ENCODE measurements around the gene ZBTB32.
"Not testable (repeated sequence)": the region's sequence is repeated elsewhere in the genome, so short reads cannot be mapped to it uniquely, and the experiment has no call there.

Gene ZBTB32

DNA sequence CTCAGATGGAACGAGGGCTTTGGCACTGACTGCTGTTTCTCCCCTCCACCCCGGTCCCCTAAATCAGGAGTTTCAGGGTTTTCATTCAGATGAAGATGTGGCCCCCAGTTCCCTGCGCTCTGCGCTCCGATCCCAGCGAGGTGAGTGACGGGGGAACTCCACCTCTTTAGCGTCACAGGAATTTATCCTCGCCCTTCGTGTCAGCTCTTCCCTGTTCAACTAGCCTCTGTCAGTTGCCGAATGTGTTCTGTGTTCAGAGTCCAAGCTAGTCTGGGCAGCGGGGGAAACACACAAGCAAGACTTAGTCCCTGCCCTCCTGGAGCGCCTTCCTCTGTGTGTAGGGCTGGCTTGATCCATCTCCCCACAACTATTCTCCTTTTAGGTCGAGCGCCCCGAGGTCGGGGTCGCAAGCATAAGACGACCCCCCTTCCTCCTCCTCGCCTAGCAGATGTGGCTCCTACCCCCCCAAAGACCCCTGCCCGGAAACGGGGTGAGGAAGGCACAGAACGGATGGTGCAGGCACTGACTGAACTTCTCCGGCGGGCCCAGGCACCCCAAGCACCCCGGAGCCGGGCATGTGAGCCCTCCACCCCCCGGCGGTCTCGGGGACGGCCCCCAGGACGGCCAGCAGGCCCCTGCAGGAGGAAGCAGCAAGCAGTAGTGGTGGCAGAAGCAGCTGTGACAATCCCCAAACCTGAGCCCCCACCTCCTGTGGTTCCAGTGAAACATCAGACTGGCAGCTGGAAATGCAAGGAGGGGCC is 15.2 kb downstream of the ZBTB32 start:
- peak overlapping the region; percentile 70 to 93 for H3K4me3 ChIP-seq (ENCODE audit: low read depth in 1 of 2, low read length in 2 of 2)
- H3K27ac ChIP-seq (ENCODE audit: low read depth, low read length), result no peak overlapping the region
- no peaks in the 10 kb centered on the region for H3K9me3 ChIP-seq (ENCODE audit: control insufficient read depth in 1 of 2, low read length in 2 of 2)
- H3K36me3 ChIP-seq (ENCODE audit: control insufficient read depth in 1 of 2, insufficient read depth in 2 of 2, low read length in 2 of 2), result peaks cover 26 to 38% of the 10 kb centered on the region in 2 donors
- H3K4me1 ChIP-seq (ENCODE audit: control insufficient read depth in 1 of 2, insufficient read depth in 2 of 2, low read length in 2 of 2), result peaks cover 22 to 30% of the 10 kb centered on the region in 2 donors
- peak overlapping the region in 1 of 2 donors; percentile 71 for H3K9ac ChIP-seq (ENCODE audit: low read depth in 1 of 2, low read length in 2 of 2)
- H3K27me3 ChIP-seq (ENCODE audit: control insufficient read depth in 1 of 2, insufficient read depth in 2 of 2, low read length in 2 of 2), result no peaks in the 10 kb centered on the region

DNA sequence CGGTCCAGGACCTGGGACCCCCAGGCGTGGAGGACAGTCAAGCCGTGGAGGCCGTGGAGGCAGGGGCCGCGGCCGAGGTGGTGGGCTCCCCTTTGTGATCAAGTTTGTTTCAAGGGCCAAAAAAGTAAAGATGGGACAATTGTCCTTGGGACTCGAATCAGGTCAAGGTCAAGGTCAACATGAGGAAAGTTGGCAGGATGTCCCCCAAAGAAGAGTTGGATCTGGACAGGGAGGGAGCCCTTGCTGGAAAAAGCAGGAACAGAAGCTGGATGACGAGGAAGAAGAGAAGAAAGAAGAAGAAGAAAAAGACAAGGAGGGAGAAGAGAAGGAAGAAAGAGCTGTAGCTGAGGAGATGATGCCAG is 15.8 kb downstream of the ZBTB32 start:
- Histone ChIP-seq H3K9ac (ENCODE audit: low read depth in 1 of 2, low read length in 2 of 2) (no peak overlapping the region), H3K4me3 (ENCODE audit: low read depth in 1 of 2, low read length in 2 of 2) (no peak overlapping the region), H3K9me3 (ENCODE audit: control insufficient read depth in 1 of 2, low read length in 2 of 2) (no peaks in the 10 kb centered on the region), H3K36me3 (ENCODE audit: control insufficient read depth in 1 of 2, insufficient read depth in 2 of 2, low read length in 2 of 2) (peaks cover 26 to 44% of the 10 kb centered on the region in 2 donors), H3K4me1 (ENCODE audit: control insufficient read depth in 1 of 2, insufficient read depth in 2 of 2, low read length in 2 of 2) (peaks cover 21 to 28% of the 10 kb centered on the region in 2 donors), H3K27ac (ENCODE audit: low read depth, low read length) (no peak overlapping the region), H3K27me3 (ENCODE audit: control insufficient read depth in 1 of 2, insufficient read depth in 2 of 2, low read length in 2 of 2) (no peaks in the 10 kb centered on the region)

DNA sequence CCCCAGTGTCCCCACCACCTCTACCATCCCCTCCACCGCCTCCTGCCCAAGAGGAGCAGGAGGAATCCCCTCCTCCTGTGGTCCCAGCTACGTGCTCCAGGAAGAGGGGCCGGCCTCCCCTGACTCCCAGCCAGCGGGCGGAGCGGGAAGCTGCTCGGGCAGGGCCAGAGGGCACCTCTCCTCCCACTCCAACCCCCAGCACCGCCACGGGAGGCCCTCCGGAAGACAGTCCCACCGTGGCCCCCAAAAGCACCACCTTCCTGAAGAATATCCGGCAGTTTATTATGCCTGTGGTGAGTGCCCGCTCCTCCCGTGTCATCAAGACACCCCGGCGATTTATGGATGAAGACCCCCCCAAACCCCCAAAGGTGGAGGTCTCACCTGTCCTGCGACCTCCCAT is 16.3 kb downstream of the ZBTB32 start:
- no peaks in the 10 kb centered on the region for H3K9me3 ChIP-seq (ENCODE audit: control insufficient read depth in 1 of 2, low read length in 2 of 2)
- no peaks in the 10 kb centered on the region for H3K27me3 ChIP-seq (ENCODE audit: control insufficient read depth in 1 of 2, insufficient read depth in 2 of 2, low read length in 2 of 2)
- H3K4me3 ChIP-seq (ENCODE audit: low read depth in 1 of 2, low read length in 2 of 2), result no peak overlapping the region
- peaks cover 31 to 49% of the 10 kb centered on the region in 2 donors for H3K36me3 ChIP-seq (ENCODE audit: control insufficient read depth in 1 of 2, insufficient read depth in 2 of 2, low read length in 2 of 2)
- H3K4me1 ChIP-seq (ENCODE audit: control insufficient read depth in 1 of 2, insufficient read depth in 2 of 2, low read length in 2 of 2), result peaks cover 16 to 23% of the 10 kb centered on the region in 2 donors
- H3K27ac ChIP-seq (ENCODE audit: low read depth, low read length), result no peak overlapping the region
- no peak overlapping the region for H3K9ac ChIP-seq (ENCODE audit: low read depth in 1 of 2, low read length in 2 of 2)

DNA sequence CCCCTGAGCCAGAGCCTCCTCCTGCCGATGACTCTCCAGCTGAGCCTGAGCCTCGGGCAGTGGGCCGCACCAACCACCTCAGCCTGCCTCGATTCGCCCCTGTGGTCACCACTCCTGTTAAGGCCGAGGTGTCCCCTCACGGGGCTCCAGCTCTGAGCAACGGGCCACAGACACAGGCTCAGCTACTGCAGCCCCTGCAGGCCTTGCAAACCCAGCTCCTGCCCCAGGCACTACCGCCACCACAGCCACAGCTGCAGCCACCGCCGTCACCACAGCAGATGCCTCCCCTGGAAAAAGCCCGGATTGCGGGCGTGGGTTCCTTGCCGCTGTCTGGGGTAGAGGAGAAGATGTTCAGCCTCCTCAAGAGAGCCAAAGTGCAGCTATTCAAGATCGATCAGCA is 17.0 kb downstream of the ZBTB32 start:
- no peaks in the 10 kb centered on the region for H3K9me3 ChIP-seq (ENCODE audit: control insufficient read depth in 1 of 2, low read length in 2 of 2)
- H3K9ac ChIP-seq (ENCODE audit: low read depth in 1 of 2, low read length in 2 of 2), result no peak overlapping the region
- peaks cover 39 to 56% of the 10 kb centered on the region in 2 donors for H3K36me3 ChIP-seq (ENCODE audit: control insufficient read depth in 1 of 2, insufficient read depth in 2 of 2, low read length in 2 of 2)
- no peaks in the 10 kb centered on the region for H3K27me3 ChIP-seq (ENCODE audit: control insufficient read depth in 1 of 2, insufficient read depth in 2 of 2, low read length in 2 of 2)
- no peak overlapping the region for H3K4me3 ChIP-seq (ENCODE audit: low read depth in 1 of 2, low read length in 2 of 2)
- no peak overlapping the region for H3K27ac ChIP-seq (ENCODE audit: low read depth, low read length)
- H3K4me1 ChIP-seq (ENCODE audit: control insufficient read depth in 1 of 2, insufficient read depth in 2 of 2, low read length in 2 of 2), result peaks cover 9 to 15% of the 10 kb centered on the region in 2 donors

DNA sequence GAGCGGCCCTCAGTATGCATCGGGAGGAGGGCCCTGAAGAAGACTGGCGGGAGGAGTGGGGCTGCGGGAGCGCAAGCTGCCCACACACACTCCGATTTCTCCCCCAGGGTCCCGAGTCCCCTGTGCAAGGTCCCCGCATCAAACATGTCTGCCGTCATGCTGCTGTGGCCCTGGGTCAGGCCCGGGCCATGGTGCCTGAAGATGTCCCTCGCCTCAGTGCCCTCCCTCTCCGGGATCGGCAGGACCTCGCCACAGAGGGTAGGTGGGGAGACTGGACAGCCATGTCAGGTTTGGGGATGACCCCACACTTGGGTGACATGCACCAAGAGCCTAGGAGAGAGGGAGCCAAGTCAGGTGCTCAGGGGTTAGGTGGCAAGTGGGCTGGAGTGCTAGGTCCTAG is 18.1 kb downstream of the ZBTB32 start:
- H3K9me3 ChIP-seq (ENCODE audit: control insufficient read depth in 1 of 2, low read length in 2 of 2), result no peaks in the 10 kb centered on the region
- H3K9ac ChIP-seq (ENCODE audit: low read depth in 1 of 2, low read length in 2 of 2), result no peak overlapping the region
- H3K27ac ChIP-seq (ENCODE audit: low read depth, low read length), result no peak overlapping the region
- H3K4me1 ChIP-seq (ENCODE audit: control insufficient read depth in 1 of 2, insufficient read depth in 2 of 2, low read length in 2 of 2), result peaks cover 9 to 13% of the 10 kb centered on the region in 2 donors
- H3K27me3 ChIP-seq (ENCODE audit: control insufficient read depth in 1 of 2, insufficient read depth in 2 of 2, low read length in 2 of 2), result no peaks in the 10 kb centered on the region
- H3K36me3 ChIP-seq (ENCODE audit: control insufficient read depth in 1 of 2, insufficient read depth in 2 of 2, low read length in 2 of 2), result peaks cover 47 to 67% of the 10 kb centered on the region in 2 donors
- no peak overlapping the region for H3K4me3 ChIP-seq (ENCODE audit: low read depth in 1 of 2, low read length in 2 of 2)

DNA sequence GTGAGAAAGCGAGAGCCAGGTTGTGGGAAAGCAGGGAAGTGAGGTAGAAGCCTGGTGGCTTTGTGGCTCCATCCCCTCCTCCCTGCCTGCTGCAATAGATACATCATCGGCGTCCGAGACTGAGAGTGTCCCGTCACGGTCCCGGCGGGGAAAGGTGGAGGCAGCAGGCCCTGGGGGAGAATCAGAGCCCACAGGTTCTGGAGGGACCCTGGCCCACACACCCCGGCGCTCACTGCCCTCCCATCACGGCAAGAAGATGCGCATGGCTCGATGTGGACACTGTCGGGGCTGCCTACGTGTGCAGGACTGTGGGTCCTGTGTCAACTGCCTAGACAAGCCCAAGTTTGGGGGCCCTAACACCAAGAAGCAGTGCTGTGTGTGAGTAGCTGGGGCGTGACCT is 18.5 kb downstream of the ZBTB32 start:
- peaks cover 9 to 13% of the 10 kb centered on the region in 2 donors for H3K4me1 ChIP-seq (ENCODE audit: control insufficient read depth in 1 of 2, insufficient read depth in 2 of 2, low read length in 2 of 2)
- H3K27me3 ChIP-seq (ENCODE audit: control insufficient read depth in 1 of 2, insufficient read depth in 2 of 2, low read length in 2 of 2), result no peaks in the 10 kb centered on the region
- no peak overlapping the region for H3K4me3 ChIP-seq (ENCODE audit: low read depth in 1 of 2, low read length in 2 of 2)
- peaks cover 50 to 71% of the 10 kb centered on the region in 2 donors for H3K36me3 ChIP-seq (ENCODE audit: control insufficient read depth in 1 of 2, insufficient read depth in 2 of 2, low read length in 2 of 2)
- H3K9ac ChIP-seq (ENCODE audit: low read depth in 1 of 2, low read length in 2 of 2), result no peak overlapping the region
- no peaks in the 10 kb centered on the region for H3K9me3 ChIP-seq (ENCODE audit: control insufficient read depth in 1 of 2, low read length in 2 of 2)
- no peak overlapping the region for H3K27ac ChIP-seq (ENCODE audit: low read depth, low read length)

DNA sequence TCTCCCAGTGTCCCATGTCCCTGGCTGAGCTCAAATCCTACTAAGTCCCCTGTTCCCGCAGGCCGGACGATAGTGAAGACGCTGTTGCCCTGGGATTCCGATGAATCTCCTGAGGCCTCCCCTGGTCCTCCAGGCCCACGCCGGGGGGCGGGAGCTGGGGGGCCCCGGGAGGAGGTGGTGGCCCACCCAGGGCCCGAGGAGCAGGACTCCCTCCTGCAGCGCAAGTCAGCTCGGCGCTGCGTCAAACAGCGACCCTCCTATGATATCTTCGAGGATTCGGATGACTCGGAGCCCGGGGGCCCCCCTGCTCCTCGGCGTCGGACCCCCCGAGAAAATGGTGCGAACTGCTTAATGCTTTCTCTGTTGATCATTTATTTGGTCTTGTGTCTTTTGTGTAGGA is 19.3 kb downstream of the ZBTB32 start:
- no peak overlapping the region for H3K4me3 ChIP-seq (ENCODE audit: low read depth in 1 of 2, low read length in 2 of 2)
- no peaks in the 10 kb centered on the region for H3K27me3 ChIP-seq (ENCODE audit: control insufficient read depth in 1 of 2, insufficient read depth in 2 of 2, low read length in 2 of 2)
- H3K9ac ChIP-seq (ENCODE audit: low read depth in 1 of 2, low read length in 2 of 2), result no peak overlapping the region
- H3K27ac ChIP-seq (ENCODE audit: low read depth, low read length), result no peak overlapping the region
- H3K4me1 ChIP-seq (ENCODE audit: control insufficient read depth in 1 of 2, insufficient read depth in 2 of 2, low read length in 2 of 2), result peaks cover 9 to 10% of the 10 kb centered on the region in 2 donors
- no peaks in the 10 kb centered on the region for H3K9me3 ChIP-seq (ENCODE audit: control insufficient read depth in 1 of 2, low read length in 2 of 2)
- H3K36me3 ChIP-seq (ENCODE audit: control insufficient read depth in 1 of 2, insufficient read depth in 2 of 2, low read length in 2 of 2), result peaks cover 58 to 79% of the 10 kb centered on the region in 2 donors

DNA sequence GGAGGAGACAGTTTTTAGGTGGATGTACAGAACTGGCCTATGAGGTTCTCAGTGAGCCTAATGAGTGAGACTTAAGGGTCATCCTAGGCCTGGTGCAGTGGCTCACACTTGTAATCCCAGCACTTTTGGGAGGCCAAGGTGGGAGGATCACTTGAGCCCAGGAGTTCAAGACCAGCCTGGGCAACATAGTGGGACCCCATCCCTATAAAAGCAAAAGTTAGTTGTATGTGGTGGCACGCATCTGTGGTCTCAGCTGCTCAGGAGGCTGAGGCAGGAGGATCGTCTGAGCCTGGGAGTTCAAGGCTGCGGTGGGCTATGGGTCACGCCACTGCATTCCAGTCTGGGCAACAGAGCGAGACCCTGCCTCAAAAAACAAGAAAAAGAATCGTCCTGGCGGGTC is 19.8 kb downstream of the ZBTB32 start:
- H3K4me3 ChIP-seq (ENCODE audit: low read depth in 1 of 2, low read length in 2 of 2); H3K27me3 ChIP-seq (ENCODE audit: control insufficient read depth in 1 of 2, insufficient read depth in 2 of 2, low read length in 2 of 2); H3K9me3 ChIP-seq (ENCODE audit: control insufficient read depth in 1 of 2, low read length in 2 of 2); H3K9ac ChIP-seq (ENCODE audit: low read depth in 1 of 2, low read length in 2 of 2); H3K4me1 ChIP-seq (ENCODE audit: control insufficient read depth in 1 of 2, insufficient read depth in 2 of 2, low read length in 2 of 2); H3K27ac ChIP-seq (ENCODE audit: low read depth, low read length): not testable (repeated sequence)
- H3K36me3 ChIP-seq (ENCODE audit: control insufficient read depth in 1 of 2, insufficient read depth in 2 of 2, low read length in 2 of 2), result peaks cover 62 to 83% of the 10 kb centered on the region in 2 donors

DNA sequence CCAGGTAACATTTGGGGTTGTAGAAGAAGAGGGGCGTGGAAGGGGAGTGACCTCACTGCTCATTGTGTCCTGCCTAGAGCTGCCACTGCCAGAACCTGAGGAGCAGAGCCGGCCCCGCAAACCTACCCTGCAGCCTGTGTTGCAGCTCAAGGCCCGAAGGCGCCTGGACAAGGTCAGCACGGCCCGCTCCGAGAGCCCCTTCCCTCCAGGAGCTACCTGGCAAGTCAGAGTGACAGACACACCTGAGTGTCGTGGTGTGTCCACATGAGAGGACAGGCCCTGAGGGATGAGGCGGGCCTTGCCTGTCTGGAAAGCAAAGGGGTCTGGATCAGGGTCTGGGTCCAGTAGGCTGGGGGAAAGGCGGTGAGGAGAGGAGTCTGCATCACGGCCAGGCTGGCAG is 20.2 kb downstream of the ZBTB32 start:
- Histone ChIP-seq H3K4me3 (ENCODE audit: low read depth in 1 of 2, low read length in 2 of 2) (no peak overlapping the region), H3K27ac (ENCODE audit: low read depth, low read length) (no peak overlapping the region), H3K9ac (ENCODE audit: low read depth in 1 of 2, low read length in 2 of 2) (no peak overlapping the region), H3K36me3 (ENCODE audit: control insufficient read depth in 1 of 2, insufficient read depth in 2 of 2, low read length in 2 of 2) (peaks cover 67 to 88% of the 10 kb centered on the region in 2 donors), H3K27me3 (ENCODE audit: control insufficient read depth in 1 of 2, insufficient read depth in 2 of 2, low read length in 2 of 2) (no peaks in the 10 kb centered on the region), H3K9me3 (ENCODE audit: control insufficient read depth in 1 of 2, low read length in 2 of 2) (no peaks in the 10 kb centered on the region), H3K4me1 (ENCODE audit: control insufficient read depth in 1 of 2, insufficient read depth in 2 of 2, low read length in 2 of 2) (peaks cover under 1 to 1% of the 10 kb centered on the region in 2 donors)

DNA sequence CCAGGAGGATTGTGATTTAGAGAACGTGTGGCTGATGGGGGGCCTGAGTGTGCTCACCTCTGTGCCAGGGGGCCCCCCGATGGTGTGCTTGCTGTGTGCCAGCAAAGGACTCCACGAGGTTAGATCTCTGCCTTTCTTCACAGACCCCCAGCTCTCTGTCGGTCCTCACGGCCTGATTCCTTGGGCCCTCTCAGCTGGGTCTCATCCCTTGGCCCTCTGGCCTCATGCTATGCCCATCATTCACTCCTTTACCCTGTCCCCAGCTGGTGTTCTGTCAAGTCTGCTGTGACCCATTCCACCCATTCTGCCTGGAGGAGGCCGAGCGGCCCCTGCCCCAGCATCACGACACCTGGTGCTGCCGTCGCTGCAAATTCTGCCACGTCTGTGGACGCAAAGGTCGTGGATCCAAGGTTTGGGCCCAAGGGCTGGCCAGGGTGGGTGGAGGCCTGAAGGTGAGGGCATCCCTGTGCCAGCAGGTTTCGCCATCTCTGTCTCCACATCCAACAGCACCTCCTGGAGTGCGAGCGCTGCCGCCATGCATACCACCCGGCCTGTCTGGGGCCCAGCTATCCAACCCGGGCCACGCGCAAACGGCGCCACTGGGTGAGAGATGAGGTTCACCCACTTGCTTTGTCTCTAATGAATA is 21.0 kb downstream of the ZBTB32 start:
- H3K9me3 ChIP-seq (ENCODE audit: control insufficient read depth in 1 of 2, low read length in 2 of 2), result no peaks in the 10 kb centered on the region
- no peak overlapping the region for H3K9ac ChIP-seq (ENCODE audit: low read depth in 1 of 2, low read length in 2 of 2)
- no peak overlapping the region for H3K4me3 ChIP-seq (ENCODE audit: low read depth in 1 of 2, low read length in 2 of 2)
- H3K27me3 ChIP-seq (ENCODE audit: control insufficient read depth in 1 of 2, insufficient read depth in 2 of 2, low read length in 2 of 2), result no peaks in the 10 kb centered on the region
- H3K4me1 ChIP-seq (ENCODE audit: control insufficient read depth in 1 of 2, insufficient read depth in 2 of 2, low read length in 2 of 2), result no peaks in the 10 kb centered on the region
- H3K27ac ChIP-seq (ENCODE audit: low read depth, low read length), result no peak overlapping the region
- peaks cover 73 to 92% of the 10 kb centered on the region in 2 donors for H3K36me3 ChIP-seq (ENCODE audit: control insufficient read depth in 1 of 2, insufficient read depth in 2 of 2, low read length in 2 of 2)
